Frontal cortex (tissue), 4 donors: ENCODE measurements around the gene LRP2. TPM values are rescaled to one million over a fixed set of nuclear protein-coding genes. Genes with fewer than 3 reads are reported as not detected.
A peak's percentile ranks its signal among the peaks of the same experiment; 100 is the strongest.
"Not testable (repeated sequence)": the region's sequence is repeated elsewhere in the genome, so short reads cannot be mapped to it uniquely, and the experiment has no call there.

Experiments
- DNase-seq, 2 donors: peaks; one replicate each; pipeline ENCODE4 v3.0.0; 2012; ENCODE audit warnings: low spot score in 2 of 2
- FAIRE-seq: peaks from 2 replicates; lab custom pipeline; 2012; peaks lifted over from hg19 to GRCh38; lab: Jason Lieb, UNC
- total RNA-seq: library from RNA; depleted of rRNA; stranded (reverse); fragments of >200 nt; gene quantifications from one replicate; pipeline ENCODE4 v1.2.3, GENCODE V29; 2014
- donor health status: control.
- donor health status: control.
- donor health status: control.

LRP2 gene
- total RNA-seq, 1 donor from 2014 or later = 0.82 TPM

GRCh38 chr2:169303579-169304305 lies 58.6 kb downstream of the LRP2 start:
- FAIRE-seq (no peak), DNase-seq (no peak)

DNA sequence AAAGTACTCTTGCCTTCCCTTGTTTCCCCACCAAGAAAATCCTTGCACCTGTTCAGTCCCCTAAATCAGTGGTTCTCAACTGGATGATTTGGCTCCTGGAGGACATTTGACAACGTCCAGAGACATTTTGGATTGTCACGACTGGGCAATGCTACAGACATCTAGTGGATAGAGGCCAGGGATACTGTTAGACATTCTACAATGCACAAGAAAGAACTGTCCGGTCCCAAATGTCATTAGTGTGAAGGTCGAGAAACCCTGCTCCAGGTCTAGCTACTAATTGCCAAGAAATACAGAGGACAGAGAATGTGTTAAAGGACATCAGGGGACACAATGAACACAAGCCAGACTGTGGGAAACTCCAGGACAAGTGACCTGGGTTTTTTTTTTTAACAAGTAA lies 60.0 kb downstream of the LRP2 start:
- no peak for DNase-seq
- no peak for FAIRE-seq

GRCh38 chr2:169301596-169302335 lies 60.6 kb downstream of the LRP2 start:
- FAIRE-seq (no peak), DNase-seq (no peak)

- DNase-seq (no peak), FAIRE-seq (no peak)
Measured at GRCh38 chr2:169300636-169301530, 61.5 kb downstream of the LRP2 start.

GRCh38 chr2:169298007-169298406 lies 64.3 kb downstream of the LRP2 start:
- DNase-seq (no peak), FAIRE-seq (no peak)

DNA sequence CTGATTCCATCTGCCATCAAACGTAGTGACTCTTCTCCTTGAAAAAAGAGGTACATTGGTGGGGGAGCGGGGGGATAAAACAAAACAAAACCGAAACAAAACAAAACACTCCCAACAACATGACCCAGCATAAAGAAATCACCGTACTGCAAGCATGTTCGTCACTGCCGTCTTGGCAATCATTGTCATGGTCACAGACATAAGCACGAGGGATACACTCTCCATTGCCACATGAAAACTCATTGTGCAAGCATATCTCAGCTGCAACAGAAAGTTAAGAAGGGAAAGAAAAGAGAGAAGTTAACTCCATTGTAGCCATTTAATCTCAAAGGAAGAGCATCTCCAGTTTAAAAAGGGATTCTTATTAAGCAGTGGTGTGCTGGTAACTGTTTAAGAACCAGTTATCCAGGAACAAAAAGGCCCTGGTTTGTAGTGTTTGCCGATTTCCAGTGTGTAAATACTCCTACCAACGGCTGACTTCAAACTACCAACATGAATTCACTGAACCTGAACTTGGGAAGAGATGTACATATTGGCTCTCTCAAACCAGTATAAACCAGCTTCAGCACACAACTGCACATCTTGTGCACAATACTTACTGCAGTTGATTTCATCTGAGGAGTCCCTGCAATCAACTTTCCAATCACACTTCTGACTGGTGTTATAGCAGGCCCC lies 68.2 kb downstream of the LRP2 start:
- DNase-seq (no peak), FAIRE-seq (no peak)

GRCh38 chr2:169291517-169291916 lies 70.8 kb downstream of the LRP2 start:
- DNase-seq (no peak), FAIRE-seq (no peak)

- DNase-seq (no peak), FAIRE-seq (no peak)
Measured at GRCh38 chr2:169290433-169290832, 71.9 kb downstream of the LRP2 start.

- peak; percentile 40 for FAIRE-seq
- DNase-seq = no peak
Measured at GRCh38 chr2:169287666-169288065, 74.7 kb downstream of the LRP2 start.

GRCh38 chr2:169286624-169287231 lies 75.6 kb downstream of the LRP2 start:
- DNase-seq = no peak
- no peak for FAIRE-seq

GRCh38 chr2:169285531-169286235 lies 76.7 kb downstream of the LRP2 start:
- no peak for DNase-seq
- no peak for FAIRE-seq

DNA sequence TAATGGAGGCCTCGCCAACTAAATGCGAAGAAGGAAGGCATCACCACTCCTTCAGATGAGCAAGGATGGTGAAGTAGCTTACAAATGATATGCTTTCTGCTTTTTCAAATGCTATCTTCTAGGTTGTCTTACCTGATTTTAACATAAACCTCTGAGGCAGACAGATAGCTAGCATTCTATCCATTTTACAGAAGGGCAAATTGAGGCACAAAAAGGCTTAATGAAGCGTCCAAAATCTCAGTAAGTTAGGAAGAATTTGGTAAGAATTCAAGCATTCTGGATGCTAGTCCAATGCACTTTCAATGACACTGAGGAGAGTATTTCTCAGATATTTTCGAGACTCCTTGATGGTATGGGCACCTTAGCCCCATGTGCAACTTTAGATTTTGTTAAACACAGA lies 81.8 kb downstream of the LRP2 start:
- DNase-seq (no peak), FAIRE-seq (no peak)

- FAIRE-seq = no peak
- no peak for DNase-seq
Measured at GRCh38 chr2:169275696-169276444, 86.5 kb downstream of the LRP2 start.

- DNase-seq (no peak), FAIRE-seq (no peak)
Measured at GRCh38 chr2:169272010-169272409, 90.3 kb downstream of the LRP2 start.

DNA sequence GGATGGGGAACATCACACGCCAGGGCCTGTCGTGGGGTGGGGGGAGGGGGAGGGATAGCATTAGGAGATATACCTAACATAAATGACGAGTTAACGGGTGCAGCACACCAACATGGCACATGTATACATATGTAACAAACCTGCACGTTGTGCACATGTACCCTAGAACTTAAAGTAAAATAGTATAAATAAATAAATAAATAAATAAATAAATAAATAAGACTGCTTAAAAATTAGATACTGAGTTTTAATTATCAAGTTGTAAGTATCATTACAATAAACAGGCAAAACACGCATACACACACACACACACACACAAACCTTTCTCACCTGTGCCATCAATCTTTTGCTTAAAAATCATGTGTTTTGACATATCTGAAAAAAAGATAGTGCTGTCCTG lies 91.8 kb downstream of the LRP2 start:
- FAIRE-seq, DNase-seq: not testable (repeated sequence)

GRCh38 chr2:169265591-169265990 lies 96.7 kb downstream of the LRP2 start:
- FAIRE-seq = no peak
- no peak for DNase-seq

DNA sequence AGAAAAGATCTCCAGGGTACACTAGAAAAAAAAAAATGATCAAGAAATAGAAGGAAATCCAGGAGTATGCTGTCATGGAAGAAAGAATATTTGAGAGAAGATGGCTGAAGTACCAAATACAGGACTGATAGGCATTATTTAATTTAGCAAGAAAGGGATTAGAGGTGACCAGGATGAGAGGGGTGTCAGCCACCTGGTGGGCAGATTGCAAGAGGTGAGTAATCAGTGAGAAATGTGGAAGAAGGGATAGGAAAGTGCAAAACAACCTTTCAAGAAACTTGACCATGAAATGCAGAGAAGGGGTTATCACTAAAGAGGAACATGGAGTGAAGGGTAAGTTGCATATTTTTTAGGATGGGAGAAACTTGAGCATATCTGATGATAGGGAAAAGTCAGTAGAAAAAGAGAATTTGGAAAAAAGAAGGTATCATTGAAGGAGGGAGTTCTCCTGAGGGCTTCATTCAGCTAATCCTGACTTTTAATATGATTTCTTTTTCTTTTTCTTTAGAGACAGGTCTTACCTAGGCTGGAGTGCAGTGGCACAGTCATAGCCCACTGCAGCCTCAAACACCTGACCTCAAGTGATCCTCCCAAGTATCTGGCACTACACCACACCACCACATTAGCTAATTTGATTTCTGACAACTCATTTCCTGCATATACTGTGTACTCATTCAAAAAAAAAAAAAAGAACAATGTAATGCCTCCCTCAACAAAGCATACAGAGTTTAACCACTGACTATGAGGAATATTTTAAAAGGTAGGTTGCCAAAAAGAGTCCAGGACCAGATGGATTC lies 101.3 kb downstream of the LRP2 start:
- DNase-seq = no peak
- FAIRE-seq = no peak
